ENCODE measurements around the gene YPEL3.

Gene YPEL3

DNA sequence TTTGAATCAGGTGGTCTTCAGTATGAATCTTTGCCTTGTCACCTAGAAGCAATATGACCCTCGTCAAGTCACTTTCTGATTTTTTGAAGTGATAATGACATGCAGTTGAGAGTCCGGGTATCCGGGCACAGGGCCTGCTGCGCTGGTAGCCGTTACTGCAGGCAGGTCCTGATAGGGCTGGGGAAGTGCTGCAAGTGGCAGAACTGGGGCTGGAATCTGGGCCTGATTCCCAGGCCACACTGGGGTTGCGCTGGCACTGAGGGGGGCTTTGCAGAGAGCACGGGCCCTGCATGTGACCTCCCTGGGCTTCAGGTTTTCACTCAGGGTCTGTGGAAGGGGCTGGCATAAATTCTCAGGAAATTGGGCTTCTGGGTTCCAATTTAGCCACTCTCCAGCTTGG, 17.3 kb downstream of the YPEL3 start:
- peak in 2 of 10 donors; percentile 9 to 27 for DNase-seq
- intact Hi-C loops (cut with DNase I) = loop anchor here (1.0 kb wide), 1 partner anchor 37 kb away; no protein-coding TSS in a partner anchor

DNA sequence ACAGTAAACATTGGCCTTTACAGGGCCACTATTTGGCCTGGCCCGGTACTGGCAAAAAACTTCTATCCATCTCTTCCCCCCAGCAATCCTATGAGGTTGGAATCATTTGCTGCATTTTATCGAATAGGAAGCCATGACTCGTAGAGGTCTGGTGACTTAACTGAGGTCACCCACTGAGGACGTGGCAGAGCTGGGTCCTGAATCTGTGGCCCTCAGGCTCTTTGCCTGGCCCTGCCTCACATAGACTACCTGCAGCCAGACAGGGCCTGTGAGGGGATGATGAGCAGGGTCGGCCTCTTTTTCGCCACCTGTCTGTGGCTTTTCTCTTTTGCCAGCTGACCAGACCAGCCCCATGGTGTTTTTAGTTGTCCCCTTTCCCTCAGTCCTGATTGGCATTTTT, 18.4 kb downstream of the YPEL3 start:
- DNase-seq = peak in 1 of 10 donors; percentile 26
- intact Hi-C loops (cut with DNase I) = no loop called here

DNA sequence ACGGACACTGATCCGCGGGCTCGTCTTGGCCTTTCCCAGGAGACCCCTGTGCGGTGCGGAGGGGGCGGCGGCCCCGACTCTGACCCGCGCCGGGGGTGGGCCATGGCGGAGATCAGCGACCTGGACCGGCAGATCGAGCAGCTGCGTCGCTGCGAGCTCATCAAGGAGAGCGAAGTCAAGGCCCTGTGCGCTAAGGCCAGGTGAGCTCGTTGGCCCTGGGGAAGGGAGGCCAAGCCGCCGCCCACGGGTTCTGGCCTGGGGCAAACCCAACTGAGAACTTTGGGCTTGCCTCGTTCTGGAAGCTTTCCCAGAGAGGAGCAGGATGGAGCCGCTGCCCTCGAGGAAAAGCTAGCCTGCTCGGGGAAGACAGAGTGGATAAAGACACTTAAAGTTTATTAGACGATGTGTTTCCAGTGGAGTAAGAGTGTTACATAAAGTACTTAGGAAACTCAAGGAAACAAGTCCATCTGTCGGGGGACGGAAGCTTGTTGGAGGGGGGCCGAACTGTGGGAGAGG, 19.7 kb downstream of the YPEL3 start:
- peak in 2 of 10 donors; percentile 9 to 52 for DNase-seq
- intact Hi-C loops (cut with DNase I) = no loop called here

DNA sequence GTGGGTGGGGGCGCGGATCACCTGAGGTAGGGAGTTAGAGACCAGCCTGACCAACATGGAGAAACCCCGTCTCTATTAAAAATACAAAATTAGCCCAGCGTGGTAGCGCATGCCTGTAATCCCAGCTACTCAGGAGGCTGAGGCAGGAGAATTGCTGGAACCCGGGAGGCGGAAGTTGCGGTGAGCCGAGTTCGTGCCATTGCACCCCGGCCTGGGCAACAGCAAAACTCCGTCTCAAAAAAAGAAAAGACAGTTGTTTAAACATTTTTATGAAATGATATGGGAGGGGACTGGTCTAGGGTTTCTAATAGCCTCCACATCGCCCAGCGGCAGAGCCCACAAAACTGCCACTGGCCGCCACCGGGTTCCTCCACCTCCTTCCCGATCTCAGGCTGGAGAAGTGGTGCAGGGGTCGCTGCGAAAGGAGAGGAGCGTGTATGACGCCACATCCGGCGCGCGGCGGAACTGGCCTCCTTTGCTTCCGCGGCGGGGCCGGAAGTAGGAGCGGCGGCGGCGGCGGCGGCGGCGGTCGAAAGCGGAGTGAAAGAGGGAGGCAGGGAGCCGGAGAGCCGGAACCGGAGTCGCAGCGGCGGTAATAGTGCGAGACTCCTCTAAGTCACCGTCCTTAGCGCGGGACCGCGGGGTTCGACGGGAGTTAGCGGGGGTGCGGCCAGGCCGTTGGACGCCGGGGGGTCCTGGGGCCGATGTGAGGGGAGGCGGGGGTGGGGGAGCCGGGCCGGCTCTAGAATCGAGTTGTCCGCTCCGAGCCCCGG, 20.3 kb downstream of the YPEL3 start, which contains the start of gene PPP4C:
Gene PPP4C (plus strand): TSS at position 492 of the 773 bp plus-strand sequence. CDS start 384 bp downstream, outside the sequence.
- intact Hi-C loops (cut with DNase I) = no loop called here
- peak; percentile 84 to 98 (median 92) for DNase-seq

DNA sequence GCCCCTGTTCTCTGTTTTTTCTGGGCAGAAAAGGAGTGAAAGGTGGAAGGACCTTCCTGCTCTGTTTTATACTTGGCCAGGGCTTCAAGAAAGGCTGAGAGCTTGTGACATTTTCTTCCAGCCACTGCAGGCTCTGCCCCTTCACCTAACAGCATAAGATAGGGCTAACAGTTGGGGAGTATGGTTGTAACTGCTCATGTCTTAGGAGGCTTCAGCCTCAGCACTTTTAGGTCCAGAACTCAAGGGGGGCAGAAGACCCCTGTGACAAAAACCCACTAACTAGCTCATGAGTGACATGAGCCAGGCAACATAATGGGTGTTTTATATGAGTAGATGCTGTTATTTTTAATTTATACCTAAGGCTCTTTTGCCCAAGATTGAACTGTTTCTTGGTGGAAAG, 25.5 kb downstream of the YPEL3 start:
- intact Hi-C loops (cut with DNase I) = no loop called here
- no peak for DNase-seq

DNA sequence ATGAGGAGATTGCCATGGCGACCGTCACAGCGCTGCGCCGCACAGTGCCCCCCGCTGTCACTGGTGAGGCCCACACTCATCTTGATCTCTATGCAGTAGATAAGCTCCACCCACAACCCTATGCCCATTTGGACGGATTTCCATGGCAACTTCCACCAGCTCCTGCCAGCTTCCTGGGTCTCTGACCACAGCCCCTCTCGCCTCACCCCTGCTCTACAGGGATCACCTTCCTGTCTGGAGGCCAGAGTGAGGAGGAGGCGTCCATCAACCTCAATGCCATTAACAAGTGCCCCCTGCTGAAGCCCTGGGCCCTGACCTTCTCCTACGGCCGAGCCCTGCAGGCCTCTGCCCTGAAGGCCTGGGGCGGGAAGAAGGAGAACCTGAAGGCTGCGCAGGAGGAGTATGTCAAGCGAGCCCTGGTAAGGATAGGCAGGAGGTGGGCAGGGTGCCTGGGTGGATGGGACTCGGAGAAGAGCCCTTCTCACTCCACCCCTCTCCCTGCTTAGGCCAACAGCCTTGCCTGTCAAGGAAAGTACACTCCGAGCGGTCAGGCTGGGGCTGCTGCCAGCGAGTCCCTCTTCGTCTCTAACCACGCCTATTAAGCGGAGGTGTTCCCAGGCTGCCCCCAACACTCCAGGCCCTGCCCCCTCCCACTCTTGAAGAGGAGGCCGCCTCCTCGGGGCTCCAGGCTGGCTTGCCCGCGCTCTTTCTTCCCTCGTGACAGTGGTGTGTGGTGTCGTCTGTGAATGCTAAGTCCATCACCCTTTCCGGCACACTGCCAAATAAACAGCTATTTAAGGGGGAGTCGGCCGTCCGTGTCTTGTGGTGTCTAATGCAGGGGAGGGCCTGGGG, 26.2 kb downstream of the YPEL3 start:
- no peak for DNase-seq
- intact Hi-C loops (cut with DNase I) = no loop called here

DNA sequence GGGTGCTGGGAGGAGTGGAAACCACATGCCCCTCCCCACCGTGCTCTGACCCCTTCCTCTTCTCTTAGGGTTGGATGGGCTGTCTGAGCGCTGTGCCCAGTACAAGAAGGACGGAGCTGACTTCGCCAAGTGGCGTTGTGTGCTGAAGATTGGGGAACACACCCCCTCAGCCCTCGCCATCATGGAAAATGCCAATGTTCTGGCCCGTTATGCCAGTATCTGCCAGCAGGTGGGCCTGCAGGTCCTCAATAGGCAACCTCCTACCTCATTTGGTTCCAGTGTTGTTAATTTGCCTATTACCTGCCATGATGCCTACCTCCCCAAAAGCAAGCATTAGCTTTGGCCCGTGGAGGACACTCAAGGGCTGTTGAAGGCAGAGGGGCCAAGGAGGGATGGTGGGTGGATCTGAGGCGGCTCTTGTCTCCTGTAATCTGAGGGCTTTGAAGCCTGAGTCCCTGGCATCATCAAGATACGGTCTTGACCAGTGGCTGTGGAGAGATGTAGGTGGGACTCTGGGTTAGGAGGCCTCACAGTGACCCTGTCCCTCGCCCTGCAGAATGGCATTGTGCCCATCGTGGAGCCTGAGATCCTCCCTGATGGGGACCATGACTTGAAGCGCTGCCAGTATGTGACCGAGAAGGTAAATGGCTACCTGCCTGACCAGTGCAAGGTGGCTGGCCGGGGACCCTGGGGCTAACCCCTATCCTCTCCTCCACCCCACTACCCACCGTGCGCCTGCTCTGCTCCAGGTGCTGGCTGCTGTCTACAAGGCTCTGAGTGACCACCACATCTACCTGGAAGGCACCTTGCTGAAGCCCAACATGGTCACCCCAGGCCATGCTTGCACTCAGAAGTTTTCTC, 27.0 kb downstream of the YPEL3 start:
- intact Hi-C loops (cut with DNase I) = no loop called here
- DNase-seq = peak in 1 of 10 donors; percentile 46

DNA sequence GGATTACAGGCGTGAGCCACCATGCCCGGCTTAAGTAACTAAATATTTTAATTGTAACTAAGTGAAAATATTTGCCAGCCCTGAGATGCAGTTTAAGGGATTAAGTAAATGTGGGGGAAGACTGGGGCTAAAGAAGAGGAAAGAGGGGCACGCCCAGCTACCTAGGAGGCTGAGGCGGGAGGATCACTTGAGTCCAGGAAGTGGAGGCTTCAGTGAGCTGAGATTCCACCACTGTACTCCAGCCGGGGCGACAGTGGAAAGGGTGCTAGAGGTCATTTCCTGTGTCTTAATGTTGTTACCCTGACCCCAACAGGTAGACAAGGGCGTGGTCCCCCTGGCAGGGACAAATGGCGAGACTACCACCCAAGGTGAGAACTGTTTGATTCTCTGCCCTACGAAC, 27.7 kb downstream of the YPEL3 start:
- intact Hi-C loops (cut with DNase I) = no loop called here
- no peak for DNase-seq

DNA sequence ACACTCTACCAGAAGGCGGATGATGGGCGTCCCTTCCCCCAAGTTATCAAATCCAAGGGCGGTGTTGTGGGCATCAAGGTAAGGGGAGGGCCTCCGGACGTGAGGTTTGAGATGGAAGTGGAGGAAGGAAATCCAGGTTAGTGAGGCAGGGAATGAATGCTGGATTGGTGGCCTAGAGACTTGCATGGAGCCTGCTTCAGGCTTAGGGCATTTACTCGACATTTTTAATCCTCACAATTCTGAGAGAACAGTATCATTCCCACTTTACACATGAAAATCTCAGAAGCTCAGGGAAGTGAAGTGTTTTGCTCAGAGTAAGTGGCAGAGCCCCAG, 28.5 kb downstream of the YPEL3 start:
- intact Hi-C loops (cut with DNase I) = no loop called here
- DNase-seq = no peak

DNA sequence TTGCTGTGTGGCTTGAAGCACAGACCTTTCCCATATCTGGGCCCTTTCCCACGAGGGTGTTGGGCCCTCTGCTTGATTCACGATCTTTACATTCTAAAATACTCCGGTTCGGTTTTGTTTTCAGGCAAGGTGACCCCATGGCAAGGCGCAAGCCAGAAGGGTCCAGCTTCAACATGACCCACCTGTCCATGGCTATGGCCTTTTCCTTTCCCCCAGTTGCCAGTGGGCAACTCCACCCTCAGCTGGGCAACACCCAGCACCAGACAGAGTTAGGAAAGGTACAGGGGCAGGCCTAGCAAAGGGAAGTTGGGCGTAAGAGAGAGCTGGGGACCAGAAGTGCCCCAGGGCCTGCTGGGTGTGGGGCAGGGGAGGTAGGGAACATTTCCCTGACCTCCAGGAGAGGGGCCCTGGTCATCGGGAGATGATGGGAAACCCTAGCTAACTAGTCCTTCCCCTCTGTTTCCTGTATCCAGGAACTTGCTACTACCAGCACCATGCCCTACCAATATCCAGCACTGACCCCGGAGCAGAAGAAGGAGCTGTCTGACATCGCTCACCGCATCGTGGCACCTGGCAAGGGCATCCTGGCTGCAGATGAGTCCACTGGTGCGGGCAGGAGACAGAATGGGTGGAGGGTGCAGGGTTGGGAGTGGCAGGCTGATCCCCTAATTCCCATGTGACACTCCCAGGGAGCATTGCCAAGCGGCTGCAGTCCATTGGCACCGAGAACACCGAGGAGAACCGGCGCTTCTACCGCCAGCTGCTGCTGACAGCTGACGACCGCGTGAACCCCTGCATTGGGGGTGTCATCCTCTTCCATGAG, 29.0 kb downstream of the YPEL3 start:
- DNase-seq = peak in 2 of 10 donors; percentile 15 to 34
- intact Hi-C loops (cut with DNase I) = no loop called here

DNA sequence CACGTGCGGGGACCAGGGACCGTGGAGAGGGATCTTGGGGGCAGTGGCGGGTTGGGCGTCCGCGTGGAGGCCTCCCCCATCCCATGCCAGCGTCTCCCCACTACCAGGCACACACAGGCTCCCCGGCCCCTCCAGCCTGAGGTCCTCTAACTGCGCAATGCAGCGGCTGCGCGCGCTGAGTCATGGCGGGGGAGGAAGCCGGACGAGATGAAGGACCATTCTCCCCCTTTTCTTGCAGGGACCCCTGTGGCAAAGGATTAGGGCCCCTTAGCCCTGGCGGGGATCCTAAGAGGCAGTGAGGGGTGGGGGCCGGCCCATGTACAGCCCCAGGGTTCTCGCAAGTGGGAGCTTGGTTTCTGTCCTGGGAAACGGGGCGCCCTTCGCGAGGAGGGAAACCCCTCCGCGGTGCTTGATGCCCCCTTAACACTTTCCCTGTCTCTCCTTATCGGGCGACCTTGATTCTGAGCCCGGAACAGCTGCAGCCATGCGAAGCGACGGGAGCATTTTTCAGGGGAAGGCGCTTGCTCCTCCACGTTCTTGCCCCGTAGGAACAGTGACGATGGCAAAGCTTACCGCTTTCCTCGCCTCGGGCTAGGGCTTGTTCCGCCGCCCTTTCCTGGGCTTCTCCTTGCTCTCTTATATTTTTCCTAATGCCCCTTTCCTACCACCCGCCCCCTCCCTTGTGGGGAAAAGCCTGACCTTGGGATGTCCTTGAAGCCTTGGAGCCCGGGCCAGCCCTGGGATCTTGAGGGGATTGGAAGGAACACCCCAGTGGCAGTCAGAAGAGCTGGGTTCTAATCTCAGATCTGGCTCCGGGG, 29.9 kb downstream of the YPEL3 start:
- intact Hi-C loops (cut with DNase I) = loop anchor here (2.0 kb wide), 1 partner anchor 57 kb away; the partner anchor contains the start of gene MAPK3
- peak in 1 of 10 donors; percentile 55 for DNase-seq

DNA sequence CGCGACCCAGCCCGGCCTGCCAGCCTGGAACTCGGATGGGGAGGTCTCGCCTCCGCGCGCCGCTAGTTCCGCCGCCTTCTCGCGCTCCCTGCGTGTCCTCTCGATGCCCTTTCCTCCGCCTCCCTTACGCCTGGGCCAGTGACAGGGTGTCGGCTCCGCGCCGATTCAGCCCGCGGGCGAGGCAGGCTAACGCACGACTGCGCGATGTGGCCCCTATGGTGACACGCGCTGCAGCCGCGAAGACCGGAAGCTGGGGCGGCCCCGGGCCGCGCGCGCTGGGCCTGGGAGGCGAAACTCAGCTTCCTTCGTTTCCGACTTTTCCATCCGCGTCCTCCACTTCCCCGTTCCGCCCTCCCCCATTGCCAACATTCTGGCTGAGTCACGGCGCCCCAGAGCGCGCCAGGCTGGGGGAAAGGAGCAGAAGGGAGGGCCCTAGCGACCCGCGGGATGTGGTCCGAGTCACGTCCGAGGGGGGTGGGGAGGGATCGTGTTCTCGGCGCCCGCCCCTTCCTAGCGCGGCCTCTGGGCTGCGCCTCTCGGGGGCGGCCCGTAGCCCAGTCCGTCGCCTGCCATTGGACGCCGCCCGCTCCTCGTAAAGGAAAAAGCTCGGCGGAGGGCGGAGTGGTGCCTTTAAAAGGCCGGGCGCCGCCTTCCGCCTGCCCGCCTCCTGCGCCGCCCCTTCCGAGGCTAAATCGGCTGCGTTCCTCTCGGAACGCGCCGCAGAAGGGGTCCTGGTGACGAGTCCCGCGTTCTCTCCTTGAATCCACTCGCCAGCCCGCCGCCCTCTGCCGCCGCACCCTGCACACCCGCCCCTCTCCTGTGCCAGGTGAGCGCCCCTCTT, 30.7 kb downstream of the YPEL3 start, which contains the start of gene ALDOA:
Gene ALDOA (plus strand): TSS at position 659 of the 841 bp plus-strand sequence. CDS start 1,138 bp downstream, outside the sequence.
- peak; percentile 96 to 100 (median 98) for DNase-seq
- intact Hi-C loops (cut with DNase I) = loop anchor here (2.0 kb wide), 1 partner anchor 57 kb away; the partner anchor contains the start of gene MAPK3

DNA sequence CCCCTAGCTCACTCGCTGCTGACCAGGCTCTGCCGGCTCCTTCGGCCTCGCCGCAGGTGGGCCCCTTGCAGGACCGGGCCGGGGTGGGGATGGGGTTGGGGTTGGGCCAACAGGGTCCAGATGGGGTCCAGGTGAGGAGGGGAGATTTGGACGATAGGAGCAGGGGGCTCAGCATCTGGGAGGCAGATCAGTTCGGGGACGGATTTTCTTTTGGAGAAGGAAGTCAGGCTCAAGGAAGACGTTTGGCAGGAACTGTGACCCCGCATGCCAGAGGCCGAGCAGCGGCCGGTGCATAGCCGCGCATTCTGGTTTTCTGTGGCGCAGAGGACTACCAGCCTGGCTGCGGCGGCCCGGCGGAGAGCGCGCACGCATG, 31.3 kb downstream of the YPEL3 start:
- peak in 1 of 10 donors; percentile 60 for DNase-seq

DNA sequence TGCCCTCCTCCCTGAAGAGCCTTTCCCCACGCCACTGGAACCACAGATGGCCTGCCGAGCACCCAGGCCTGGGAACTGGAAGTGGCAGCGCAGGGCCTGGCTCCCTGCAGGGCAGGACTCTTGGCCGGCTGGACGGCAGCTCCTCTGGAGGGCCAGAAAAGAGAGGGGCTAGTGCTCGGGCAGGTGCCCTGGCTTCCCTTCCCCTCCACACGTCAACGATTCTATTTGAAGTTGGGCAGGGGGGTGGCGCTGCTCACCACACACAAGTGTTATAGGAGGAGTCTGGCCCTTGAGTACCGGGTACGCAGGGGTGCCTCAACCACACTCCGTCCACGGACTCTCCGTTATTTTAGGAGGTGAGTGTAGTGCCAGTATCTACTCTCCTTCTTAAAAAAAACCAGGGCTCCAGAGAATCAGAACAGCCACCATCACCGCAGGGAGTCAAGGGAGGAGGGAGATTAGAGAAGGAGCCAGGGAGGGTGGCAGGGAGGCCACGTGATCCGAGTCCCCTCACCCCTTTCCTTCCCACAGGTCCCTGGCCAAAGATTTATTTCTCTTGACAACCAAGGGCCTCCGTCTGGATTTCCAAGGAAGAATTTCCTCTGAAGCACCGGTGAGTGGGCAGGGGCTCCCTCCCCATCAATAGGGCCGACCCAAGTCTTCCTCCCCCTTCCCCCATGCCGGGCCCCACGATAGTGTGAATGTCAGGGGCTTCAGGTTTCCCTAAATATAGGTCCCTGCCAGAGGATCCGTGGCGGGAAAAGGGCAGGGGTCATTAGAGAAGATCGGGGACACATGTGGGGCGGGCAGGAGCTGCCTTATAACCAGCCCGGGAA, 31.9 kb downstream of the YPEL3 start:
- intact Hi-C loops (cut with DNase I) = loop anchor here (2.0 kb wide), 1 partner anchor 59 kb away; the partner anchor contains the start of gene MAPK3

More for the DNA sequence above, 31.3 kb downstream of the YPEL3 start:
- intact Hi-C loops (cut with DNase I) = loop anchor here (2.0 kb wide), 1 partner anchor 58 kb away; the partner anchor contains the start of gene MAPK3

DNA sequence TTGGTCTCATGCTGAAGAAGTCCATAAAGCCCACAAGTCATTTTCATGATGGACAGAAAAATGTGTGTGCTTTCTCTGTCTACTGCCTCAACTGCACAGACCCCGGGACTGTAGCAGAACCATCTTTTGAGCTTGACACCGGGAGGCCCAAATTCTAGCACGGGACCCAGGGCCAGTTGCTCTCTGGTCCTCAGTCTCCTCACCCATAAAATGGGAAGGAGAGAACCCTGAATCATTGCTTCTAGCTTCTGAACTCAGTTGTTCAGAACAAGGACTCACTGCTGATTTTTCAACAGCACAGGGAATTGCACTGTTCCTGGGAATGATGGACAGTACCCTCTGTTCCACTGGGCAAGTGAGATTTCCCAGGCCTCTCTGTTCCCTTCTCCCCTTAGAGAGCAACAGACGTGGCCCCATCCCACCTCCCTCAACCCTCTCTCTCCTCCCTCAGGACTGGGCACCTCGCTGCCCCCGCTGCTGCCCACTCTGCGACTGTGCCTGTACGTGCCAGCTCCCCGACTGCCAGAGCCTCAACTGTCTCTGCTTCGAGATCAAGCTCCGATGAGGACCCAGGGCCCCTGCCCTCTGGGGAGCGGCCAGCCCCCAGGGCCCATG, 32.6 kb downstream of the YPEL3 start:
- intact Hi-C loops (cut with DNase I) = no loop called here
- no peak for DNase-seq

More for the DNA sequence above, 31.9 kb downstream of the YPEL3 start:
- DNase-seq = peak; percentile 63 to 96 (median 78)

All from posterior cingulate gyrus (tissue), 11 donors.